SIG-M5 treated with dmso at 0.1 percent for 504 hours (cell line): ENCODE measurements around the gene SLC39A11.
"Not testable (repeated sequence)": the region's sequence is repeated elsewhere in the genome, so short reads cannot be mapped to it uniquely, and the experiment has no call there.

Experiments
- DNase-seq: peaks from one replicate; lab custom pipeline; 2025; ENCODE audit not compliant: unreplicated experiment; lab: John Stamatoyannopoulos, UW

SLC39A11 gene

DNA sequence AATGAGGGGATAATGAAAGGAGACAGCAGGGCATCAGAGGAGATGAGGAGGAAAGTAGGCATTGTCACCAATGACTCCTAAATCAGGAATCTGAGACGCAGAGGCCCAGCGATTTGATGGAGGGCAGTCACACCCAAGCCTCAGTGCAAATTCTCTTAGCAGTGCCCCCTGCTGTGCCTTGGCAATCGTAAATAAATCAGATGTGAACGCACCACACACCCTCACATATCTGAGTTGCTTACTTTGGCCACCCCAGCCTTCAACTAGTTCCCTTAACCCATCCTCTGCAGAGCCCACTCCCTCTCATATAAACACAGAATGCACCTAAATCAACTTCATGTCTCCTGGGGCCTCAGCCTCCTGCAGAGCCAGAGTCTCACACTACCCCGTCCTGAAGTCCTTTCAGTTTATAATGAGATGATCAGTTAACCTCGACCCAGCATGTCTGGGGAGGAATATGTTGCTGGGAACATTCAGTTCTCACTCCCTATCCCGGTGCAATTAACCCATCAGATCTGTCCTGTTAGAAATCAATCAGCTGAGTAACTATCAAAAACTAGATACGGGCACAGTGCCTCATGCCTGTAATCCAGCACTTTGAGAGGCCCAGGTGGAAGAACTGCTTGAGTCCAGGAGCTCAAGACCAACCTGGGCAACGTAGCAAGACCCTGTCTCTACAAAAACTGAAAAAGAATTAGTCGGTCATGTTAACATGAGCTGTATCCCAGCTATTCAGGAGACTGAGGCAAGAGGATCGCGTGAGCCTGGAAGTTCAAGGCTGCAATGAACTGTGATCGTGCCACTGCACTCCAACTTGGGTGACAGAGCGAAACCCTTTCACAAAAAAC, 78.4 kb downstream of the SLC39A11 start:
- no peak for DNase-seq

- no peak for DNase-seq
Observed at GRCh38 chr17:73013301-73013700, 79.2 kb downstream of the SLC39A11 start.

DNA sequence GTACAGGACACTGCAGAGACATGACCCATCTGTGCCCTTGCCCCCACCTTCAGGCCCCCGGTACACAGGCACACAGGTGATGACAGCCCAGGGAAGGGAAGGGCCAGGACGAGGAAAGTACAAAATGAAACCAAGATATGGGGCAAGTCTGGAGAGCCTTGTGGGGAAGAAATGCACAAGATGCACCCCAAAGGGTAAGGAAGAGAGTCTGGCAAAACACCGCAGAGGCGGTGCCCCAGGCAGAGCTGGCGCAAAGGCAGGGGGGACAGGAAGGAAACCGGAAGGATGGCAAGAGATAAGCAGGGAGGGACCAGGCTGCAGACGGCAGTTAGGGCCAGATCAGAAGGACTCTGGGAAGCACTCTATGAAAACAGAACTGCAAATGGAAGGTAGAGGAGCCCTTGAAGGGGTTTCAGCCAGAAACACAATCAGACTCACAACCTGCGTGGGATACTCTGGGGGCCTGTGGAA, 81.4 kb downstream of the SLC39A11 start:
- no peak for DNase-seq

DNA sequence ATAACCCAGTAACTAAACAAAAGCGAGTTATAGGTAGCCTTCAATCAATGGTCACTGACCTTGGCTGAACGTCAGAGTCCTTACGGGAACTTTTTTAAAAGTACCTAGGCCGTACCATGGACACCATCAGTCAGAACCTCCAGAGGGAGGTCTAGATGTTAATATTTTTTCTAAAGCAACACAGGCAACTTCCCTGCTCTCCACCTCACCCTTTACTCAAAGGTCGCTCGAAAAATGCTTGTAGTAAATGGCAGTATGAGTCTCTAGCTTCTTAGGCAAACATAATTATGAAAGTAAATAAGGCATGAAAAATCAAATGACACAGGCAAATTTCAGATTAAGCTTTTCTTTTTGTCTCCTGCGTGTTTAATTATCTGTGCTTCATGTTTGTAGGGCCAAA, 82.1 kb downstream of the SLC39A11 start:
- no peak for DNase-seq

DNA sequence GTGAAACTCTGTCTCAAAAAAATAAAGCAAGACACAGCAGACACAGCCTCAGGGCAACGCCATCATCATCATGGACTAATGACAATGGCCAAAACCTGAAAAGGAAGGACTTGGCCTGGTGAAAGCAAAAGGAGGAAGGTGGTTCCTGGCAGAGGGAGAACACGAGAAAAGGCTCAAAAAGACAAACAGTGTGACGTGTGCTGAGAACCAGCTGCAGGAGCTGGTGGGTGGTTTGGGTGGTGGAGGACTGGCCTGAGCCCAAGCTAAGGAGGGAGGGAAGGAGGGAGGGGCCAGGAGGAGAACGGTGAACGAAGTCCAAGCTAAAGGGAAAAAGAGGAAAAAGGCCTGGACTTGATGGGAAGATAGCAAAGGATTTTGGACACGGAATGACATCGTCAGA, 85.1 kb downstream of the SLC39A11 start:
- no peak for DNase-seq

GRCh38 chr17:73005360-73005759, 87.1 kb downstream of the SLC39A11 start:
- no peak for DNase-seq

DNA sequence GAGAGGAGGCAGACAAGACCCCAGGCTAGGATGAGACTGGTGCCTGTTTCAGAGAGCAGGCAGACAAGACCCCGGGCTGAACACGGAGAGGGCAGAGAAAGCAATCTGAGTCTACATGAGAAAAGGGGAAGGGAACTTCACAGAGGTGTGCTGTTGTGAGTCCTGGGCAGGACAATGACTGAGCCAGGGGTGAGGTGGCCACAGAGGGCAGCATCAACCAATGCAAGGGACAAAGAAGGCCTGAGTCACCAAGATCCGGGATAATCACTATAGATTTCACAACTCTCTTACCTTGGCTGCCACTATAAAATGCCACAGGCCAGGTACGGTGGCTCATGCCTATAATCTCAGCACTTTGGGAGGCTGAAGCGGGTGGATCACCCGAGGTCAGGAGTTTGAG, 89.0 kb downstream of the SLC39A11 start:
- no peak for DNase-seq

GRCh38 chr17:73000832-73001231, 91.7 kb downstream of the SLC39A11 start:
- DNase-seq: no peak

DNA sequence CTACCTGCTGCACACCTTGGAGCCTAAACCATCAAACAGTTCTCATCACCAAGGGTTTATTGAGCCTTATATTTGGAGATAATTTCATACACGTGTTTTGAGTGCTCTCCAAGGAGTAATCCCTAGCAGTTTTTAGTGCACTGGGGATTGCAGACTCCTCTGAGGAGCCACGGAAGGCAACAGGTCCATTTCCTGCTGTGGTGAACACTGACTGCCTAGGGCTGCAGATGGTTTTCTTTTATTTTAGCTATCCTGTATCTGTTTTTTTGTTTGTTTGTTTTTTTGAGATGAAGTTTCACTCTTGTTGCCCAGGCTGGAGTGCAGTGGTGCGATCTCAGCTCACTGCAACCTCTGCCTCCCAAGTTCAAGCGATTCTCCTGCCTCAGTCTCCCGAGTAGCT, 93.0 kb downstream of the SLC39A11 start:
- DNase-seq: not testable (repeated sequence)

DNA sequence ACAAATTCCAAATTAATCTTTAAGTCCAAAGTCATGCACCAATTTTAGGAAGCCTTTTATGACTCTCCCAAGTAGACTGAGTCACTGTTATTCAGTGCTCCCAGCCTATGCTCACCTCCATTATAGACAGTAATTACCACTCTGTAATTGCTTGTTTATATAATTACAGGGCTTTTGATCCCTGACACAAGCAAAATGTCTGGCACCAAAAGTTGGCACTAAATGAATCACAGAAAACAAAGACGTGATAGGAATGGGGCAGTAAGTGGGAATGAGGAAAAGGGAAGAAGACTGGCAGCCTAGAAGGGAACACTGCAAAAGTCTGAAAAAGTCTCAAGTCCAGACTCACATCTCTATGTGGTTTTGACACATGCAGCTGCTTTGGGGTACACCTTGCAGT, 94.1 kb downstream of the SLC39A11 start:
- no peak for DNase-seq

DNA sequence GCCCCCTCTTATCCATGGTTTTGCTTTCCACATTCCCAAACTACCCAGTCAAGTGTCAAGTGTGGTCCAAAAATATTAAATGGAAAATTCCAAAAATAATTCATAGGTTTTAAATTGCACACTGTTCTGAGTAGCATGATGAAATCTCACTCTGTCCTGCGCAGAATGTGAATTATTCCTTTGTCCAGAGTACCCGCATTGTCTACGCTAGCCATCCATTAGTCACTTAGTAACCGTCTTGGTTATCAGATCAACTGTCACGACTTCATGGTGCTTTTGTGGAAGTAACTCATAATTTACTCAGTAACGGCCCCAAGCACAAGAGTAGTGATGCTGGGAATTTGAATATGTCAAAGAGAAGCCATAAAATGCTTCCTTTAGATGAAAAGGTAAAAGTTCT, 94.9 kb downstream of the SLC39A11 start:
- no peak for DNase-seq

DNA sequence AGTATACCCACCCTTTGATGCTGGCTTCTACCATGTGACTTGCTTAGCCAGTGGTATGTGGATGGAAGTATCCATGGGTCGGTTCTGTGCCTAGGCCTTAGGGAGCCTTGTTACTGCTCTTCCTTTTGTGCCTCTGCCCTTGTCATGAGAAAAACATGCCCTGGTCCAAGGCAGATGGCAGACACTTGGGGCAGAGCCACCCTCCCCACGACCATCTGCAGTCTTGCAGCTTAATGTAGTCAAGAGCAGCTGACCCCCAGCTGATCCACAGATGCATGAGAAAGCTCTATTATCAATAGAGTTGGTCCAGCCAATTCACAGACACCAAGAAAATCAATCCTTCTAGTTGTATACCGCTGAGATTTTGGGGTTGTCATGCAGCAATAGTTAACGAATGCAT, 95.7 kb downstream of the SLC39A11 start:
- DNase-seq: no peak

GRCh38 chr17:72995008-72995656, 97.4 kb downstream of the SLC39A11 start:
- DNase-seq: no peak

DNA sequence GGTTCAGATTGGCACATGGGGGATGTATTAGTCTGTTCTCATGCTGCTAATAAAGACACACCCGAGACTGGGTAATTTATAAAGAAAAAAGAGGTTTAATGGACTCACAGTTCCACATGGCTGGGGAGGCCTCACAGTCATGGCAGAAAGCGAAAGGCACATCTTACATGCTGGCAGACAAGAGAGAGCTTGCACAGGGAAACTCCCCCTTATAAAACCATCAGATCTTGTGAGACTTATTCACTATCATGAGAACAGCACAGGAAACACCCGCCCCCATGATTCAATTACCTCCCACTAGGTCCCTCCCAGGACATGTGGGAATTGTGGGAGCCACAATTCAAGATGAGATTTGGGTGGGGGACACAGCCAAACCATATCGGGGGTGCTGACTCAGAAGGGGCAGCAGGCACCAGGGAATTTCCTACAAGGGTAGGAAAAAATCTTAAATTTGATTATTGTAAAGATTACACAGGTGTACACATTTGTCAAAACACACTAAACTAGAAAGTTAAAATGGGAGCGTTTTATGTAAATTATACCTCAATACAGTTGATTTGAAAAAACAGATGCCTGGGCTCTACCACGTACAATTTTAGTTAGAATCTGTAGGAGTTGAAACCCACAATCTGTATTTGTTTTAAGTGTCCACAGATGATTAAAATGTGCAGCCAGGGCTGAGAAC, 99.6 kb downstream of the SLC39A11 start:
- DNase-seq: not testable (repeated sequence)

DNA sequence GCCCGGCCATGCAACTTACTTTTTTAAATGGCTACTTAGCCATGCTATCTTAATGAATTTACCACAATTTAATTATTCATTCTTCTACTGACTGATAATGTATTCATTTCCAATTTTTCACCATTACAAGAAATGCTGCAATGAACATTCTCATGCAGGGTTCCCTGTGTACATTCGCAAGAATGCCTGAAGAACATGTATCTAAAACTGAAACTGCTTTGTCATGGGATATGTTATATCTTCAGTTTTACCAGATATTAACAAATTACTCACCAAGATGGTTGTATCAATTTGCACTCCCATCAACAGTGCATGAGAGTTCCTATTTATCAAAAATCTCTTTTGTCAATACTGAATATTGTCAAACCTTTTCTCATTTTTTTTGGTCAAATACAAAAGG, 100.8 kb downstream of the SLC39A11 start:
- DNase-seq: no peak

- no peak for DNase-seq
Observed at GRCh38 chr17:72989074-72989610, 103.3 kb downstream of the SLC39A11 start.

DNA sequence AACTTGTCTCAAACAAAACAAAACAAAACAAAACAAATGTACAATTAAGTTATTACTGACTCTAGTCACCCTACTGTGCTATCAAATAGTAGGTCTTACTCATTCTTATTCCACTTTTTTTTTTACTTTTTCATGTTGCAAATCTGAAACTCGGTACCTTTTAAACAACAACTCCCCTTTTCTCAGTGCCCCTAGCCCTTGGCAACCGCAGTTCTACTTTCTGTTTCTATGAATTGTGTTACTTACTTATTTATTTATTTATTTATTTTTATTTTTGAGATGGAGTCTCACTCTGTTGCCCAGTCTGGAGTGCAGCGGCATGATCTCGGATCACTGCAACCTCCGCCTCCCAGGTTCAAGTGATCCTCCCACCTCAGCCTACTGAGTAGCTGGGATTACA, 104.0 kb downstream of the SLC39A11 start:
- DNase-seq: no peak

DNA sequence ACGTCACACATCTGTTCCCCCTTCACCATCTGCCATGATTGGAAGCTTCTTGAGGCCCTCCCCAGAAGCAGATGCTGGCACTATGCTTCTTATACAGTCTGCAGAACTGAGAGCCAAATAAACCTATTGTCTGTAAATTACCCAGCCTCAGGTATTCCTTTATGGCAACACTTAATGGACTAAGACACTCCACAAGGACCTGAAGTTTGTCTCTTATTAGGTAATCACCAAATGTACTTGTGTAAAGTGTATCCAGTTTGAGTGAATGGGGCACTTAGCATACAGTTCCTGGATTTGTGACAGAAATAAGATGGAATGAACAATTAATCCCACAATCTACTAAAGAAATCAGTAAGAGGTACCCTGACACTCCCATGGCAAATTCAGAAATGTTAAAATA, 105.3 kb downstream of the SLC39A11 start:
- DNase-seq: no peak

GRCh38 chr17:72985882-72986720, 106.4 kb downstream of the SLC39A11 start:
- peak; percentile 61 for DNase-seq

- no peak for DNase-seq
Observed at GRCh38 chr17:72984926-72985325, 107.6 kb downstream of the SLC39A11 start.
